ENCODE measurements around the gene PTPN18.
"Not testable (repeated sequence)": the region's sequence is repeated elsewhere in the genome, so short reads cannot be mapped to it uniquely, and the experiment has no call there.

PTPN18 gene, protein sequence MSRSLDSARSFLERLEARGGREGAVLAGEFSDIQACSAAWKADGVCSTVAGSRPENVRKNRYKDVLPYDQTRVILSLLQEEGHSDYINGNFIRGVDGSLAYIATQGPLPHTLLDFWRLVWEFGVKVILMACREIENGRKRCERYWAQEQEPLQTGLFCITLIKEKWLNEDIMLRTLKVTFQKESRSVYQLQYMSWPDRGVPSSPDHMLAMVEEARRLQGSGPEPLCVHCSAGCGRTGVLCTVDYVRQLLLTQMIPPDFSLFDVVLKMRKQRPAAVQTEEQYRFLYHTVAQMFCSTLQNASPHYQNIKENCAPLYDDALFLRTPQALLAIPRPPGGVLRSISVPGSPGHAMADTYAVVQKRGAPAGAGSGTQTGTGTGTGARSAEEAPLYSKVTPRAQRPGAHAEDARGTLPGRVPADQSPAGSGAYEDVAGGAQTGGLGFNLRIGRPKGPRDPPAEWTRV

DNA sequence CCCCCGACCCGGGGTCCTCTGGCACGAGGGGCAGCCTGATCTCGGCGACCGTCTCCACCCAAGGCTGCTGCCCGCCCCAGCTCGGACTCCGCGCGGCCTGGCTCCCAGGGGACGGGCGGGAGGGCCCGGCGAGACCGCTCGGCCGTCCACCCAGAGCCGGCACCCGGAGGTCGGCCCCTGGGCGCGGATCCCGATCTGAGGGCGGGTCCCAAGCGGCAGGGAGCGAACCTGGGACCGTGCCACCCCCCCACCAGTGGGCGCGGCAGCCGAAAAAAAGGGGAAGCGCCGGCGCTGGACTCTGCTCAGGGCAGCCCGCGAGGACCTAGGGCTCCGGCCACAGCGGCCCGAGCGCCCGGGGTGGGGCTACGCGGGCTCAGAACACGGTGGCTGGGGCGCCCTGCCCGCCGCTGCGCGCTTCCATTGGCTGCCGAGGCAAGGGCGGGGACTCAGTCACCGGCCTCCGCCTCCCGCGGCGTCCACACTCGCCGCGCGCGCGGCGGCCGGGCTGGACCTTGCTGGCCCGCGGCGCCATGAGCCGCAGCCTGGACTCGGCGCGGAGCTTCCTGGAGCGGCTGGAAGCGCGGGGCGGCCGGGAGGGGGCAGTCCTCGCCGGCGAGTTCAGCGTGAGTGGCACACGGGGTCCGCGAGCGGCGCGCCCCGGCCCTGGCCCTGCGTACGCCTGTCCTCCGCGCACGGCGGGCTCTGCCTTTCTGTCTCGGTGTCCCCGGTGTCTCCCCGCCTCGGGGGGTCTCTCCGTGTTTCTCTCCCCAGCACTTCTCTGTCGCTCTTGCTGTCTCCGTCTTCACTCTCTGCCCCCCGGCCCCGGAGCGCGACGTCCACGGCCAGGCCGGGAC is at the start of gene PTPN18:
PTPN18 (plus strand) TSS at position 479 of the 854 bp plus-strand sequence; CDS start at position 531, 52 bp downstream.
- peak in 1 of 2 donors; percentile 64 for DNase-seq (ENCODE audit: low read depth in 2 of 2)

DNA sequence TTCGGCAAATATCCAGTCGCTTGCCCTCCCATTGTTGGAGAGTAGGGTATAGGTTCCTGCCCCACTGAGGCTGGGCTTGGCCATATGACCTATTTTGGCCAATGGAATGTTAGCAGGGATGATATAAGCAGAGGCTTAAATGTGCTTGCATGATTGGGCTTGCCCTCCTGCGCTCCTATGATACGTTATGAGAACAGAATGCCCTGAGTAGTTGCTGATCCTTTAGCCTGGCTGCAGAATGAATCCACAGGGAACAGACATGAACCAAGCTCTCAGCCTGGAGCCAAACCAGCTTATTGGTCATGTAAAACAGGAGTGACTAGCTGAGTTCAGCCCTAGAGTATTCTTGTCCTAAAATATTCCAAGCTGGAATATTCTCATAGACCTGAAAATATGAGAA is 48.0 kb upstream of the PTPN18 start:
- no peak for DNase-seq (ENCODE audit: low read depth in 2 of 2)

DNA sequence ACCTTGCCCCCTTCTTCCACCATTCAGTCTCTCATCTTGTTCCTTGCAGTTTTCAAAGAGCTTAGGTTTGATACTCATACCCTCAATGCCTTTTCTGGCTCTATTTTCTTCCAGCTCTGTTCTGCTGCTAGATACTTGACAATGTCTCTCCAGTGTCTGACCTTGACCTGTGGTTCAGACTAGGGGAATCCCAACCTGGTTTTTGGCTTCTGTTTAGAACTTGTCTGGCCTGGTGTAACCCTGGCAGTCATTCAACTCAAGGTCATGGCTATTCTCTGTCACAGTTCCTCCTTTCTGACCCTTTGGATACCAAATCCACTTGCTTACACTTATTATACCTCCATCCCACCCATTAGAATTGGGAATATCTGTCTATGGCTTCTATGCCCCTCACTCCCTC is 45.0 kb upstream of the PTPN18 start:
- no peak for DNase-seq (ENCODE audit: low read depth in 2 of 2)

DNA sequence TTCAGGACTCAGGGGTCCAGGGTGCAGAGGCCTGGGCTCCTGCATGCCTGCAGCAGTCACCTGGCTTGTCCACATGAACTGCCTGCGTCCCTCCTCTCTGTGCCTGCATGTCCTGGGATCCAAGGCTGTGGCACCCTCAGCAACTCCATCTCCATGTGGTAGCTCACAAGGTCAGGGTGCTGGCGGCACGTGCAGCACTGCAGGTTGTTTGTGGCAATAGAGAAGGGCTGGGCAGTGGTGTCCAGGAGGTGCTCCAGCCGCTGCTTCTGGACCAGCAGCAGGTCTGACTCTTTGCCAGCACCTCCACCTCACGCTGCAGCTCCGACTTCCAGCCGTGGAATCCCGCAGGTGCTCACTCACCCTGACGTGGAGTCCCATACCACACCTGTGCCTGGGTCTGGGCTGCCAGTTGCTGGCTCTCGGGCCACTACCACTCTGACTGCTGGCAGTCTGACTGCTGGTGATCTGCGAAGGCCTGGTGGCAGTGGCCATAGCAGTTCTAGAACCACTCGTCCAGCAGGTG is 42.0 kb upstream of the PTPN18 start:
- no peak for DNase-seq (ENCODE audit: low read depth in 2 of 2)

DNA sequence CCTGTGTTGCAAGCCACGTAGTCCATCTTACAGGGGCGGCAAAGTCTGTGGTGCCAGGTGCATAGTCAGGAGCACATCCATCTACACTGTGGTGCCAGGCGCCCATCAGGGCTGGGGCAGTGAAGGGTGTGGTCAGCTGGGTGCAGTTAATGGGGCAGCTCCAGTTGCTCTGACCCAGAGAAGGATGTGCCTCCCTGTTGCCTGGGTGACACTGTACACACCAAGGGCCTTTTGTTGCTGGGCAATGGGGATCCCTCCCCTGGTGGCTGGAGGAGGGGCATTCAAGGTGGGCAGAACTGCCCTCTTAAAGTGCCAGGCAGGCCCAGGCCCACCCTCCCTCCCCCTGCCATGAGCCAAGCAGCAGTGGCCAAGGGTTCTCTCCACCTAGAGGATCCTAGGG is 41.5 kb upstream of the PTPN18 start:
- DNase-seq (ENCODE audit: low read depth in 2 of 2), result no peak

DNA sequence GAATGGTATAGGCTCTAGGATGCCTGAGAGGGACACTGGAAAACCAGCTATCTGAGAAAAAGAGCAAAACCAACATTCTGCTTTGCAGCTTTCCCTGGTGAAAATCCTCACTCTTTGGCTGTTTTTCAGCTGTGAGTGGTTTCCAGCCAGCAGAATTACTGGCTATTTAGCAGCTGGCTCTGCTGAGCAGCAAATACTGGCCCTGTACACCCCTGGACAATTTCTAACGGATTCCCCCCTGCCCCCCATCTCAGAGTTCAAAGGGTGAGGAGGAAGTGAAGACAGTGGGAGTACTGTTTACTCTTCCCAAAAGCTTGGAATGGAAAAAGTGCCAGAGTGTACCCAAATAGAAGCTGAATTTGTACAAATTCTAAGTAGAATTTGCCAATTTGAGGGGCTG is 39.3 kb upstream of the PTPN18 start:
- DNase-seq (ENCODE audit: low read depth in 2 of 2), result no peak

DNA sequence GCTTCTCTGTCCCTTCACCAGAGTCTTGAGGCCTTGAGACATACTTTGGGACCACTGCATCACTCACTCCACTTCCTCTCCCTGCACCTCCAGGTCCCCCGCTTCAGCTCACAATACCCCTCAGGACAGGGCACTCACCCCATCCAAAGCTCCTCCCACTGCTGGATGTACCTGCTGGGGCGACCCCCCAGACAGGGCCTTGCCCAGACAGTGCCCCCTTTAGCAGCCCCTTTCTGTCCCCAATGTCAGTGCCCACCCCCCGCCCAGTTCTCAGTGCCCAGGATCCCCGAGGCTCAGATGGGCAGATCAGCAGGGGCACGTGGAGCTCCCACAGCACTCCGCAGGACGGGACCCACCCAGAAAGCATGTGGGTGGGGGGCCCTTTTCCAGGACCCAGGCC is 37.0 kb upstream of the PTPN18 start:
- no peak for DNase-seq (ENCODE audit: low read depth in 2 of 2)

DNA sequence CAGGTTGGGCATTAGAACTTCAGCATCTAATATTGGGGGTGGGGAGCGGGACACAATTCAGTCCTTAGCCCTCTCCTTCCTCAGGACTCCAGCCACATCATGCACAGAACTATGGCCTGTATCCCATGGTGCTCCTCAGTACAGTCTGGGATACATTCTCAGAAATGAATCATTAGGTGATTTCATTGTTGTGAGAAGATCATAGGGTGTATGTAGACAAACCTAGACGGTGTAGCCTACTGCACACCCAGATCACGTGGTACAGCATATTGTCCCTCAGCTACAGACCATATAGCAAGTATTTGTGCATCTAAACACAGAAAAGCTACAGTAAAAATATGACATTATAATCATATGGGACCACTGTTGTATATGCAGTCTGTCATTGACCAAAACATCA is 36.3 kb upstream of the PTPN18 start:
- no peak for DNase-seq (ENCODE audit: low read depth in 2 of 2)

DNA sequence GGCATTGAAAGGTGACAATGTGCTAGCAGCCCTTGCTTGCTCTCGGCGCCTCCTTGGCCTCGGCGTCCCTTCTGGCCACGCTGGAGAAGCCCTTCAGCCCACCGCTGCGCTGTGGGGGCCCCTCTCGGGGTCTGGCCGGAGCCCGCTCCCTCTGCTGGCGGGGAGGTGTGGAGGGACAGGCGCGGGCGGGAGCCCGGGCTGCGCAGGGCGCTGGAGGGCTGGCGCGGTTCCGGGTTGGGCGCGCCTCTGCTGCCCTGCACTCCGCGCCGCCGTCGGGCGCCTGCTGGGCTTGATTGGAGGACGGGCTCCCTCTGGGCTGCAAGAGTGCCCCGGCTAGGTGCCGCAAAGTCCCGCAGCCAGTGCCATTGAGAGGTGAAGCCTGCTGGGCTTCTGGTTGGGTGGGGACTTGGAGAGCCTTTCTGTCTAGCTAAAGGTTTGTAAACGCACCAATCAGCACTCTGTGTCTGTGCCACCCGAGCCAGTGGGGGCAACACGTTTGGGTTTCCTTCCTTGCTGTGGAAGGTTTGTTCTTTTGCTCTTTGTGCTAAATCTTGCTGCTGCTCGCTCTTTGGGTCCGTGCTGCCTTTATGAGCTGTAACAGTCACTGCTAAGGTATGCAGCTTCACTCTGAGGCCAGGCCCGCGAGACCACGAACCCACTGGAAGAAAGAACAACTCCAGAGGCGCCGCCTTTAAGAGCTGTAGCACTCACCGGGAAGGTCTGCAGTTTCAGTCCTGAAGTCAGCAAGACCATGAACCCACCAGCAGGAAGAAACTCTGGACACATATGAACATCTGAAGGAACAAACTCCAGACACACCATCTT is 27.9 kb upstream of the PTPN18 start:
- DNase-seq (ENCODE audit: low read depth in 2 of 2), result no peak

DNA sequence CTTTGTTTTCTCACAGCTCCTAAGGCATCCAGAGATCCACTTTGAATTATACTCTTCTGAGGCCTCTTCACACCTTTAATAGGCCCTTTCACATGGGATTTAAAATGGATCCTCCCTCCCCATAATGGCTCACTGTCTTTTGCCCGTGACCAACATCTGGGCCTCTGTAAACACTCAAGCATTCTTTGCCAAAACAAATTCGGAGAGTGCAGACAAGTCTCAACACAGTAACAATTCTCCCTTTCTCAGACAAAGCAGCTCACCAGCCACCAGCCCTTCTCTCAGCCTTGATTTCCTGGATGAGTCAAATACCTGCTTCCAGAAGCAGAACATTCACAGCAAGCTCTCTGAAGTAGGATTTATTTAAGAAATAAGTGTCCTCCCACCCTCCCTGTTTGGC is 27.1 kb upstream of the PTPN18 start:
- no peak for DNase-seq (ENCODE audit: low read depth in 2 of 2)

DNA sequence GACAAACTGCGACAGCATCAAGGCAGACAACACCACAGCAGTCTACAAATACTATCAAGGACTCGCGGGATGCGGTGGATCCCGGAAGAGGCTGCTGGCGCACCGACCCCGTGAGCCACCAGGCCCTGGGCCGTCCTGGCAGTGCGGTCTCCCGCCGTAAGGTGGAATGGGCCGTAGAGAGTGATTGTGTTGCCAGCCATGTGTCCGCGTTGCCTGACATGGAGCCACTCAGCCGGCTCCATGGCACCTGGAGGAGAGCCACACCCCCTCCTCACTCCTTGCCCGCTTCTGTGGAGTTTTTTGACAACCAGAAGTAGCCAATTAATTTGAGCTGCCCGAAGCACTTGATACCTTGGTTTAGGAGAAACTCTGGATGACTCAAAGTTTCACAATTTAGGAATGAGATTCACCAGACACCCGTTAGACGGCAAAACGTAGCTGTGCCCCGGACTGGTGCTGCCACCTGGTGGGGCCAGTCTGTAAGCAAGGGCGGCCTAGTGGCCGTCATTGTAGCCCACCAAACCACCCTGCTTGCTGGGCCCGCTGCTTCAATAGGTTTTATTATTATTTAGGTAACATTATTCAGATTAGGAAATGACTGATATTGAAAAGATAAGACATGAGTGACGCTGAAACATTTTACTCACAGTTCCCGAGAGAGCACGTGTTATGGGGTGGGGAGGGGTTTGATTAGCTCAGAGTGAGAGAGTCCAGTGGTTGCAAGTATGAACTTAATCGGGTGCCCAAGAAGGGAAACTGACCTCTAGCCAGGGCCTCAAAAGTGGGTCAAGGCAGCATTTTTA is 23.4 kb upstream of the PTPN18 start:
- peak; percentile 43 to 56 for DNase-seq (ENCODE audit: low read depth in 2 of 2)

DNA sequence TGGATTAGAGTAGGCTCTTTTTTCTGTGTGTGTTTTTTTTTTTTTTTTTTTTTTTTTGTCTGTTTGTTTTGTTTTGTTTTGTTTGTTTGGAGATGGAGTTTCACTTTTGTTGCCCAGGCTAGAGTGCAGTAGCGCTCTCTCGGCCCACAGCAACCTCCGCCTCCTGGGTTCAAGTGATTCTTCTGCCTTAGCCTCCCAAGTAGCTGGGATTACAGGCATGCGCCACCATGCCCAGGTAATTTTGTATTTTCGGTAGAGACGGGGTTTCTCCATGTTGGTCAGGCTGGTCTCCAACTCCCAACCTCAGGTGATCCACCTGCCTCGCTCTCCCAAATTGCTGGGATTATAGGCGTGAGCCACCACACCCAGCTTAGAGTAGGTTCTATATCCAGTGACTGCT is 22.6 kb upstream of the PTPN18 start:
- DNase-seq (ENCODE audit: low read depth in 2 of 2), result not testable (repeated sequence)

DNA sequence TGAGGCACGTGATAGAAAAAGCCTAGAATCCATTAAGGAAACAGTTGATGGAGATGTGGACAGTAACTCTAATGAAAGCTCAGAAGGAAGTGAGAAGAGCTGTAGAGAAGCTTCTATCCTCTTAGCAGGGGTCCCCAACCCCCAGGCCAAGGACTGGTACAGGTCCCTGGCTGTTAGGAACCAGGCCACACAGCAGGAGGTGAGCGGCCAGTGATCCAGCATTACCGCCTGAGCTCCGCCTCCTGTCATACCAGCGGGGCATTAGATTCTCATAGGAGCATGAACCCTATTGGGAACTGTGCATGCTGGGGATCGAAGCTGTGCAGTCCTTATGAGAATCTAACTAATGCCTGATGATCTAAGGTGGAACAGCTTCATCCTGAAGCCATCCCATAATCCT is 21.8 kb upstream of the PTPN18 start:
- no peak for DNase-seq (ENCODE audit: low read depth in 2 of 2)

DNA sequence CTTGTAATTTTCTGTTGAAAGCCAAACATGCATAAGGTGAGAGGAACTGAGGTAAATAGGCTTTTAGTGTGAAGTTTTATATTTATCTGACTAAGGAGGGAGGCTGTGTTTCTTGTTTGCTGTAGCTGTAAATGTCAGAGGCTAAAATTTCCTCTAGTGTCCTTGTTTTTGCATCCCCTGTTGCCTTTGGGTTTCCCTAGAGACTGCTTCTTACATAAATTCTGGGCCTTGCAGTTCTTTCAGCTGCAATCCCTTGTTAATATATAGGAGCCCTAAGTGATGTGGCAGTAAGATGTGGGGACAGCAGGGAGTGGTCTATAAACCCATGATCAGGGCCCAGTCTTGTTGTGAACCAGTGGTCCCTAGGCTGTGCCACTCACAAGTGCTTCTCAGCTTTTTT is 20.6 kb upstream of the PTPN18 start:
- no peak for DNase-seq (ENCODE audit: low read depth in 2 of 2)

DNA sequence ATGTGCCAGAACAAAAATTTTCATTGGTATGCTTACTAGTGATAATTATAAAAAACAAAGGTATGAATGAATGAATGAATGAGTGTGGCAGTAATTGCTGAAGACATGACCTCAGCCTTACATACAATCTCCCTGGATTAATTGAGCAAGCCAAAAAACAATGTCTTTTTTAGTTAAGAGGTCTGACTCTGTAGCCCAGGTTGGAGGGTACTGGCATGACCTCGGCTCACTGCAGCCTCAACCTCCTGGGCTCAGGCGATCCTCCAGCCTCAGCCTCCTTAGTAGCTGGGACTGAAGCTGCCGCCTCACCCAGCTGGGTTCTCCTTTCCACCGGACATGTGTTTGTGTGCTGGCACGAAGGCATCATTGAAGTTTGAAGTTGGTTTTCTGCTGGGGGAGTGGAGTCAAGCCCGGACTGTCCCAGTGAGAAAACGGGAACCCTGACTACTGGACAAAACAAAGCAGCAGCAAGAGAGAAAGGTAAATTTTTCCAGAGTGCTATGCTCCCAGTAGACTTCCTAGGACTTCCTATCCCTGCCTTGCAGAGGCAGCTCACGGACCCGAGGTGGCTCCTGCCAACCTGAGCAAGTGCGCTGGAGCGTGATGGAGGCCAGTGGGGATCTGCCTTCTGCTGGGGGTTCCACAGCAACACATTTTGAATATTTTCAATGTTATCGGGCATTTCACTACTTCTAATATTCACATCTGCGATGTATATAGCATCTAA is 19.5 kb upstream of the PTPN18 start:
- no peak for DNase-seq (ENCODE audit: low read depth in 2 of 2)

DNA sequence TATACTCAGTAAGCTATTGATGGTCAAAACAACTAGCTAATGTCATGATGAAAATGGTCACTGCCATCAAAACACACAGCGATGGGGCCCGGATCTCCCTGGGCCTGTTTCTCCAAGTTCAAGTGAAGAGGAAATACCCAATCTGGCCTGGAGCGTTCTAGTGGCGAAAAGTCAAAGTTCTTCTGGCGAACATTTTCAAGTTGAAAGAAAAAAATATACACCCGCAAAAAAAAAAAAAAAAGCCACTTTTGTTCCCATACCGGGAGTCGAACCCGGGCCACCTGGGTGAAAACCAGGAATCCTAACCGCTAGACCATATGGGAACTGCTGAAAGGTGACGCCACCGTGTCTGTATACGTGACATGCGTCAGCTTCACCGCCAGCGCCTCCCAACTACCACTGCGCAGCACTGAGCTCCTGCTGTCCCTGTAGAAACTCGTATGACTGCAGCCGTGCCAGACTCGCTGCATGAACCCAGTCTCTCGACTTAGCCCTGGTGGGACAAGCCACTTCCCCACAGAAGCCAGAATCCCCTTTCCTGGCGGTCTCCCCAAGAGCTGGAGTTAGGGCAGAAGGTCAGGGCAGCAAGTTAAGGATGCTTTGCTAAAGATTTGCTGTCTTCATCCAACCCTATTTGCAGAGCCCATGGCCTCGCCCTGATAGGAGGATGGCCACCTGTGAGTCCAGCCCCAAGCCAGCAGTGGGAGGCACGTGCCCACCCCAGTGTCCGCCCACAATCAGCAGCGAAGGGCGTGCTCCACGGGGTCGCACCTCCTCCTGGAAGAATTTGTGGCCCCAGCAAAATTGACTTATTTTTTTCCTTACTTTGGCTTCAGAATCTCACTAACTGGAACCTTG is 18.8 kb upstream of the PTPN18 start:
- DNase-seq (ENCODE audit: low read depth in 2 of 2), result peak in 1 of 2 donors; percentile 16

DNA sequence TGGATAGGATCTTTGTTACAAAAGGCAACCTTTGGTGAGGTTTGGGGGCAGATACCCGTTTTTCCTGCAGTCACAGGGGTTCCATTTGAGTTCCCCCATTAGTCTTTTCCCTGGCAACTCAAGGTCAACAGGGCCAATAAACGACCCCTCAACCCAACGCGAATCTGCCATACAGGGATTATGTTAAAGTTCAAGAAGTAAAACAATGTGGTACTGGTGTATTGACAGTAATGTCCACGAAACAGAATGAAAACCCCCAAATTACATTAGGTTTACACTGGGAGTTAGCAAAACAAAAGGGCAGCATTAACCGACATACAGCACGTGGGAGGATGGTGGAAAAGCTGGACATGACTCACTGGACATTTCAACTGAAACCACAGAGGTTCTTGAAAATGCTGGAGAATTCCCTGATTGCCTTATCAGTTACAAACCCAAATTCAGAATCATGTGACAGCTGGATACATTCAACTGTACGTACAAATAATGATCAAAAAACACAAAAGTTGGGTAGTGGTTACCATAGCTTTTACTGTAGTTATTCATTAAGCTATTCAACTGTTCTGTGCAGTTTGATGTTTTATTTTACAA is 18.0 kb upstream of the PTPN18 start:
- DNase-seq (ENCODE audit: low read depth in 2 of 2), result no peak

DNA sequence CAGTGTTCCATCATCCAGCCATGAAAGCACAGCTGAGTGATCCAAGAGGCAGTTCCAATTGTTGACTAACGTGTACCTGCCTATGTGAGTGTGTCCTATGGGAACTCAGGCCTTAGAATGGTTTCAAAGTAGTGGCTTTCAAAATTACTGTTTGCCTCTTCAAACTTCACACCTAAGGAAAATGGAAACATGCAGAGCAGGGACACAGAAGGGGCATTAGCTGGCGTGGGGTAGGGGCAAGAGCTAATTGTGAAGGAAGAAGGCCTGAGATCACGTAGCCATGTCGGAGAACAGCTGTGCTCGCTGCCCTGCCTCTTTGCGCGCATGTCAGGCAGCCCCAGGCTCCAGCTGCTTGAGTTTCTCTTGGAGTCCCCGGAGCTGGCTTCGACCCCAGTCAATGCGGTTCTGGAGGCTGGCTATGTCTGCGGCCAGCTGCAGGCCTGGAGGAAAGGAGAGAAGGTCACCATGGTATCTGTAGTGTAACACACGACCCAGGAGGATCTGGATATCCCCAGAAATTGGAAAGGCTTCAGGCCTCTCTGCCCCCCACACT is 17.0 kb upstream of the PTPN18 start:
- DNase-seq (ENCODE audit: low read depth in 2 of 2), result no peak

Measured in stimulated activated CD8-positive, alpha-beta memory T cell treated with anti-CD3 and anti-CD28 coated beads, Interleukin-7, amount 100 ng/mL, for 4 hours (primary cell).